HepG2 (cell line): ENCODE measurements around the gene SMOC1. TPM values are rescaled to one million over a fixed set of nuclear protein-coding genes. Genes with fewer than 3 reads are reported as not detected.
A peak's percentile ranks its signal among the peaks of the same experiment; 100 is the strongest.

ENCODE experiments used
- ADNP ChIP-seq: sonication (generic); formaldehyde crosslinking; IDR thresholded peaks from 2 replicates; pipeline ENCODE4 v1.4.0; 2020; ENCODE audit warnings: missing genetic modification reagents
- ATF3 ChIP-seq: sonication (generic); formaldehyde crosslinking; IDR thresholded peaks from 2 replicates; pipeline ENCODE4 v1.4.0; 2020; ENCODE audit warnings: missing genetic modification reagents
- BATF2 ChIP-seq: sonication (generic); formaldehyde crosslinking; IDR thresholded peaks from 2 replicates; pipeline ENCODE4 v1.8.0; 2022; ENCODE audit warnings: mild to moderate bottlenecking, missing genetic modification reagents, moderate library complexity
- BORCS8-MEF2B ChIP-seq: sonication (generic); formaldehyde crosslinking; IDR thresholded peaks from 2 replicates; pipeline ENCODE4 v1.8.0; 2022; ENCODE audit warnings: mild to moderate bottlenecking, missing genetic modification reagents
- CSRNP1 ChIP-seq: sonication (generic); formaldehyde crosslinking; IDR thresholded peaks from 2 replicates; pipeline ENCODE4 v1.8.1; 2023; ENCODE audit warnings: mild to moderate bottlenecking, missing genetic modification reagents
- DMAP1 ChIP-seq: IDR thresholded peaks from 2 replicates; pipeline ENCODE4 v1.6.1; 2016
- EEA1 ChIP-seq: sonication (generic); formaldehyde crosslinking; IDR thresholded peaks from 2 replicates; pipeline ENCODE4 v1.5.1; 2020; ENCODE audit warnings: mild to moderate bottlenecking, missing genetic modification reagents, borderline replicate concordance
- EZH2 ChIP-seq: conservative IDR thresholded peaks from 2 replicates; pipeline ENCODE4 v1.6.1; 2012; ENCODE audit warnings: mild to moderate bottlenecking, low read depth, low read length, moderate library complexity
- FIP1L1 ChIP-seq: fragments of 200-400 bp; formaldehyde crosslinking; IDR thresholded peaks from 2 replicates; pipeline ENCODE4 v1.6.1; 2018; ENCODE audit warnings: low read depth, mild to moderate bottlenecking, low read length, moderate library complexity, borderline replicate concordance; ENCODE audit not compliant: insufficient read depth
- FLYWCH1 ChIP-seq: sonication (generic); formaldehyde crosslinking; IDR thresholded peaks from 2 replicates; pipeline ENCODE4 v1.8.1; 2023; ENCODE audit warnings: mild to moderate bottlenecking, missing genetic modification reagents
- HDAC1 ChIP-seq: sonication (generic); formaldehyde crosslinking; IDR thresholded peaks from 2 replicates; pipeline ENCODE4 v1.5.1; 2020; ENCODE audit warnings: mild to moderate bottlenecking, missing genetic modification reagents
- JDP2 ChIP-seq: sonication (generic); formaldehyde crosslinking; IDR thresholded peaks from 2 replicates; pipeline ENCODE4 v1.8.1; 2022; ENCODE audit warnings: missing genetic modification reagents, borderline replicate concordance
- KDM5A ChIP-seq: fragments of 200-600 bp; sonication (generic); IDR thresholded peaks from 2 replicates; pipeline ENCODE4 v1.7.0; 2018; ENCODE audit warnings: antibody characterized with exemption, mild to moderate bottlenecking, low read length, borderline replicate concordance
- MED8 ChIP-seq: sonication (generic); formaldehyde crosslinking; IDR thresholded peaks from 2 replicates; pipeline ENCODE4 v1.8.1; 2023; ENCODE audit warnings: mild to moderate bottlenecking, missing genetic modification reagents; ENCODE audit not compliant: insufficient replicate concordance
- MXD4 ChIP-seq: IDR thresholded peaks from 2 replicates; pipeline ENCODE4 v1.6.1; 2016; ENCODE audit warnings: mild to moderate bottlenecking, missing biosample characterization, missing genetic modification reagents
- PRPF4 ChIP-seq: fragments of 200-400 bp; formaldehyde crosslinking; IDR thresholded peaks from 2 replicates; pipeline ENCODE4 v1.6.1; 2016; ENCODE audit warnings: low read length, low read depth; ENCODE audit not compliant: poor library complexity, severe bottlenecking
- REXO4 ChIP-seq: sonication (generic); formaldehyde crosslinking; IDR thresholded peaks from 2 replicates; pipeline ENCODE4 v1.8.0; 2022; ENCODE audit warnings: missing genetic modification reagents, mild to moderate bottlenecking, borderline replicate concordance
- RXRB ChIP-seq: IDR thresholded peaks from 2 replicates; pipeline ENCODE4 v1.6.1; 2016; ENCODE audit warnings: borderline replicate concordance, missing genetic modification reagents, missing compliant biosample characterization
- SMYD3 ChIP-seq: sonication (generic); formaldehyde crosslinking; IDR thresholded peaks from 2 replicates; pipeline ENCODE4 v1.8.1; 2023; ENCODE audit warnings: mild to moderate bottlenecking, missing genetic modification reagents
- WIZ ChIP-seq: sonication (generic); formaldehyde crosslinking; IDR thresholded peaks from 2 replicates; pipeline ENCODE4 v1.5.1; 2020; ENCODE audit warnings: mild to moderate bottlenecking, missing genetic modification reagents
- ZBTB14 ChIP-seq: sonication (generic); formaldehyde crosslinking; IDR thresholded peaks from 2 replicates; pipeline ENCODE4 v1.4.0; 2020; ENCODE audit warnings: missing genetic modification reagents
- ZBTB7A ChIP-seq: sonication (generic); formaldehyde crosslinking; IDR thresholded peaks from 2 replicates; pipeline ENCODE4 v1.8.0; 2022; ENCODE audit warnings: mild to moderate bottlenecking, missing genetic modification reagents
- ZFP41 ChIP-seq: sonication (generic); formaldehyde crosslinking; IDR thresholded peaks from 2 replicates; pipeline ENCODE4 v1.4.0; 2020; ENCODE audit warnings: mild to moderate bottlenecking, missing genetic modification reagents, borderline replicate concordance
- ZKSCAN5 ChIP-seq: sonication (generic); formaldehyde crosslinking; IDR thresholded peaks from 2 replicates; pipeline ENCODE4 v1.5.1; 2020; ENCODE audit warnings: mild to moderate bottlenecking, missing genetic modification reagents
- ZMAT3 ChIP-seq: sonication (generic); formaldehyde crosslinking; conservative IDR thresholded peaks from 2 replicates; pipeline ENCODE4 v1.7.0; 2021; ENCODE audit warnings: missing genetic modification reagents
- ZNF543 ChIP-seq: sonication (generic); formaldehyde crosslinking; IDR thresholded peaks from 2 replicates; pipeline ENCODE4 v1.4.0; 2020; ENCODE audit warnings: mild to moderate bottlenecking, missing genetic modification reagents
- ZNF776 ChIP-seq: sonication (generic); formaldehyde crosslinking; IDR thresholded peaks from 2 replicates; pipeline ENCODE4 v1.4.0; 2020; ENCODE audit warnings: mild to moderate bottlenecking, missing genetic modification reagents
- ZNF878 ChIP-seq: sonication (generic); formaldehyde crosslinking; IDR thresholded peaks from 2 replicates; pipeline ENCODE4 v1.8.1; 2023; ENCODE audit warnings: mild to moderate bottlenecking, missing genetic modification reagents, moderate library complexity
- ZSCAN12 ChIP-seq: sonication (generic); formaldehyde crosslinking; IDR thresholded peaks from 2 replicates; pipeline ENCODE4 v1.9.0; 2021; ENCODE audit warnings: mild to moderate bottlenecking, missing genetic modification reagents
- polyA plus RNA-seq, 8 experiments: library from polyadenylated mRNA; depleted of rRNA in 3 of 8; stranded (reverse) in 7 of 8; unstranded in 1 of 8; fragments of >200 nt; fragmentation: Illumina TruSeq in 4 of 8; extraction: Trizol in 4 of 8; gene quantifications; 2 replicates each; pipeline versions ENCODE4 v1.2.1 to v1.2.3, GENCODE V29; 2011 to 2016; ENCODE audit warnings: low read depth in 4 of 8, missing spikeins in 1 of 8, mixed read lengths in 1 of 8; ENCODE audit not compliant: insufficient read depth in 1 of 8
- total RNA-seq, 5 experiments: library from RNA; depleted of rRNA; stranded (reverse); fragments of >200 nt; fragmentation: Illumina TruSeq; extraction: Trizol; gene quantifications; 2 replicates each; pipeline ENCODE4 v1.2.3, GENCODE V29; 2016; ENCODE audit warnings: low read depth in 1 of 5

The SMOC1 gene
- total and polyA plus RNA-seq, 2 of the 13 experiments (the other 11 are each of a cell fraction or from before 2014, with no cell fraction given), result 17.8 to 35.6 TPM

GRCh38 chr14:70045844-70046535 lies 166.8 kb downstream of the SMOC1 start (continued):
- TF ChIP-seq ZBTB14, result no peak
- no peak; the same call in 1 of the 2 replicates for TF ChIP-seq ZMAT3 (CRISPR knock-in tag)
- 0 out of 2 replicates have a peak, but pooled peaks have one; percentile 66 for TF ChIP-seq ZNF776
- no peak for TF ChIP-seq FIP1L1
- TF ChIP-seq BATF2 (CRISPR knock-in tag), result no peak
- TF ChIP-seq DMAP1 (CRISPR knock-in tag), result peak; percentile 83
- no peak for TF ChIP-seq ZNF878 (CRISPR knock-in tag)
- TF ChIP-seq EEA1 (CRISPR knock-in tag), result no peak; the same call in 1 of the 2 replicates
- no peak; the same call in 1 of the 2 replicates for TF ChIP-seq HDAC1 (CRISPR knock-in tag)
- peak; percentile 96 for TF ChIP-seq MXD4 (CRISPR knock-in tag)
- peak; percentile 85; the same call in 1 of the 2 replicates for TF ChIP-seq WIZ (CRISPR knock-in tag)
- no peak for TF ChIP-seq JDP2
- TF ChIP-seq CSRNP1 (CRISPR knock-in tag), result peak; percentile 79; the same call in 1 of the 2 replicates
- TF ChIP-seq ADNP (CRISPR knock-in tag), result no peak
- no peak for TF ChIP-seq BORCS8-MEF2B (CRISPR knock-in tag)
- TF ChIP-seq ZSCAN12 (CRISPR knock-in tag), result no peak
- no peak for TF ChIP-seq ATF3 (CRISPR knock-in tag)
- TF ChIP-seq EZH2, result no peak
- TF ChIP-seq FLYWCH1 (CRISPR knock-in tag), result no peak
- TF ChIP-seq RXRB (CRISPR knock-in tag), result peak; percentile 64
- TF ChIP-seq MED8 (CRISPR knock-in tag), result no peak
- no peak for TF ChIP-seq SMYD3 (CRISPR knock-in tag)
- no peak for TF ChIP-seq ZFP41
- TF ChIP-seq ZBTB7A, result peak; percentile 69; the same call in 1 of the 2 replicates
- TF ChIP-seq ZNF543 (CRISPR knock-in tag), result peak; percentile 92
- no peak for TF ChIP-seq ZKSCAN5 (CRISPR knock-in tag)
- TF ChIP-seq PRPF4, result no peak
- TF ChIP-seq KDM5A, result no peak
- no peak for TF ChIP-seq REXO4 (CRISPR knock-in tag)
